Ishikawa (cell line): ENCODE results near the gene TCF4.

Experiments used
- CEBPB ChIP-seq: IDR thresholded peaks from 2 replicates; pipeline ENCODE4 v1.6.1; 2012
- CREB1 ChIP-seq: IDR thresholded peaks from 2 replicates; pipeline ENCODE4 v1.6.1; 2012; ENCODE audit warnings: low read depth
- EP300 ChIP-seq: IDR thresholded peaks from 2 replicates; pipeline ENCODE4 v1.6.1; 2012; ENCODE audit warnings: borderline replicate concordance
- FOXM1 ChIP-seq: IDR thresholded peaks from 2 replicates; pipeline ENCODE4 v1.6.1; 2012; ENCODE audit warnings: low read depth, borderline replicate concordance
- MAX ChIP-seq: IDR thresholded peaks from 2 replicates; pipeline ENCODE4 v1.6.1; 2012
- RAD21 ChIP-seq: IDR thresholded peaks from 2 replicates; pipeline ENCODE4 v1.6.1; 2012; ENCODE audit warnings: low read depth
- REST ChIP-seq: IDR thresholded peaks from 2 replicates; pipeline ENCODE4 v1.6.1; 2012; ENCODE audit warnings: low read depth, mild to moderate bottlenecking
- TAF1 ChIP-seq: IDR thresholded peaks from 2 replicates; pipeline ENCODE4 v1.6.1; 2012; ENCODE audit warnings: low read depth, mild to moderate bottlenecking
- YY1 ChIP-seq: IDR thresholded peaks from 2 replicates; pipeline ENCODE4 v1.6.1; 2012; ENCODE audit warnings: low read depth
- TF ChIP-seq, protein P1 (sequence below): IDR thresholded peaks from 2 replicates; pipeline ENCODE4 v1.6.1; 2012

GRCh38 chr18:55524353-55525073 lies 63.5 kb downstream of the TCF4 start:
- TF ChIP-seq MAX (no peak), EP300 (no peak), YY1 (no peak), REST (no peak), CREB1 (no peak), RAD21 (no peak), TAF1 (no peak), CEBPB (no peak), FOXM1 (no peak)
- TF ChIP-seq, protein P1, sequence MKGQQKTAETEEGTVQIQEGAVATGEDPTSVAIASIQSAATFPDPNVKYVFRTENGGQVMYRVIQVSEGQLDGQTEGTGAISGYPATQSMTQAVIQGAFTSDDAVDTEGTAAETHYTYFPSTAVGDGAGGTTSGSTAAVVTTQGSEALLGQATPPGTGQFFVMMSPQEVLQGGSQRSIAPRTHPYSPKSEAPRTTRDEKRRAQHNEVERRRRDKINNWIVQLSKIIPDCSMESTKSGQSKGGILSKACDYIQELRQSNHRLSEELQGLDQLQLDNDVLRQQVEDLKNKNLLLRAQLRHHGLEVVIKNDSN = no peak
